ENCODE data around the gene ELOB.

ELOB gene

GRCh38 chr16:2771496-2772402, 5.3 kb downstream of the ELOB start:
- Histone ChIP-seq H3K4me2 (ENCODE audit: insufficient read depth, low read length, poor library complexity, severe bottlenecking) (no peak overlapping the region), H4K8ac (ENCODE audit: low read depth, low read length) (no peak overlapping the region), H3K23ac (ENCODE audit: low read depth, low read length, poor library complexity) (peak overlapping the region; percentile 11), H2AK5ac (ENCODE audit: low read depth, low read length) (no peak overlapping the region), H2BK12ac (ENCODE audit: low read length) (no peak overlapping the region), H3K4me1 (ENCODE audit: control insufficient read depth in 2 of 2, insufficient read depth in 1 of 2, low read depth in 1 of 2, low read length in 2 of 2) (peaks cover 5 to 6% of the 10 kb centered on the region in 2 donors), H3K9ac (ENCODE audit: low read depth, low read length, poor library complexity) (peak overlapping the region; percentile 50), H4K91ac (ENCODE audit: low read depth, low read length, poor library complexity) (no peak overlapping the region), H3K27ac (replicated peaks; ENCODE audit: low read length) (no peak overlapping the region), H2BK15ac (ENCODE audit: low read length) (no peak overlapping the region), H3K79me1 (ENCODE audit: low read depth, low read length) (peaks cover 28% of the 10 kb centered on the region), H2AFZ (ENCODE audit: low read length) (no peak overlapping the region), H3K14ac (ENCODE audit: low read length) (no peak overlapping the region), H3K18ac (ENCODE audit: low read length) (no peak overlapping the region), H3K4ac (ENCODE audit: low read length) (no peak overlapping the region), H2BK120ac (ENCODE audit: low read depth, low read length) (no peak overlapping the region), H2BK5ac (ENCODE audit: low read length) (no peak overlapping the region), H3K36me3 (replicated peaks in 1 of 2; ENCODE audit: control insufficient read depth in 2 of 2, insufficient read depth in 2 of 2, low read length in 2 of 2) (peaks cover 71 to 91% of the 10 kb centered on the region in 2 donors), H3K27me3 (ENCODE audit: control insufficient read depth in 3 of 3, insufficient read depth in 3 of 3, low read depth in 1 of 3, low read length in 3 of 3) (no peaks in the 10 kb centered on the region), H3K9me3 (replicated peaks in 1 of 2; ENCODE audit: control insufficient read depth in 2 of 2, insufficient read depth in 1 of 2, low read depth in 1 of 2, low read length in 2 of 2) (peaks cover 0 to 2% of the 10 kb centered on the region in 2 donors), H3K4me3 (ENCODE audit: low read length in 2 of 2) (no peak overlapping the region)
- WGBS, 2 donors (ENCODE audit: extremely low coverage in 2 of 2, insufficient read length in 2 of 2, insufficient replicate concordance in 1 of 2) = no CpG with 5 or more reads among the region's 18 CpGs
- no peak for DNase-seq (ENCODE audit: low spot score)

DNA sequence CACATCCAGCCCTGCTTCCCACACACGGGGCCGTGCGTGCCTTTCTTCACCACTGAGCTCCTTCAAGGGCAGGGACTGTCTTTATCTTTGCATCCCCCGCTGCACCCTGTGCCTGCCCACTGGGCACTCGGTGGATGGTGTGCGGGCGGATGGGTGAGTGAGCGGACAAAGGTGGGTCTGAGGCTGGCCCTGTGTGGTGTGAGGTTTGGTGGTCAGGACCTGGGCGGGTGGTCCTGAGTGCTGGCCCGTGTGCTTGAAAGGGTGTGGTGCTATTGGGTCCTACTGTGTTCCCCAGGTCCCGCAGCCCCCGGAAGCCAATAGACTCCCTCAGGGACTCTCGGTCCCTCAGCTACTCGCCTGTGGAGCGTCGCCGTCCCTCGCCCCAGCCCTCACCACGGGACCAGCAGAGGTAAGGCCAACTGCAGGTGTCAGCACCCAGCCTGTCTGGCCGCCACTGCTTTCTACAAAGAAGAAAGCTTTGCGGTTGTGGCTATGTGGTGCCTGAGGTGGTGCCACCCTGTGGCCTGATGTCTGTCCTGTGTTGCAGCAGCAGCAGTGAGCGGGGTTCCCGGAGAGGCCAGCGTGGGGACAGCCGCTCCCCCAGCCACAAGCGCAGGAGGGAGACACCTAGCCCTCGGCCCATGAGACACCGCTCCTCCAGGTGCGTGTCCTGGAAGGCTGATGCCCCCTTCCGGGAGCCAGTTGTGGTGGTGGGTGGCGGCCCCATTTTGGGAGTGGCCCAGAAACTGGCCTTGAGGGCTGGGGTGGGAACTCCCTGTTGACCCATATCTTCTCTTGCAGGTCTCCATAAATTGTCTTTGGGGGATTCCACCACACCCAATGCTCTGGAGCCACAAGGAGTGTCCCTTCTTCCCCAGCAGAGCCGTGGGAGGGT, 6.8 kb downstream of the ELOB start:
- no peak overlapping the region for H2BK120ac ChIP-seq (ENCODE audit: low read depth, low read length)
- H3K79me1 ChIP-seq (ENCODE audit: low read depth, low read length) = peaks cover 35% of the 10 kb centered on the region
- no peak for DNase-seq (ENCODE audit: low spot score)
- H2AK5ac ChIP-seq (ENCODE audit: low read depth, low read length) = no peak overlapping the region
- no peak overlapping the region for H3K4ac ChIP-seq (ENCODE audit: low read length)
- H4K91ac ChIP-seq (ENCODE audit: low read depth, low read length, poor library complexity) = no peak overlapping the region
- H3K27ac ChIP-seq (replicated peaks; ENCODE audit: low read length) = no peak overlapping the region
- no peak overlapping the region for H3K9ac ChIP-seq (ENCODE audit: low read depth, low read length, poor library complexity)
- no peak overlapping the region for H2AFZ ChIP-seq (ENCODE audit: low read length)
- no peaks in the 10 kb centered on the region for H3K27me3 ChIP-seq (ENCODE audit: control insufficient read depth in 3 of 3, insufficient read depth in 3 of 3, low read depth in 1 of 3, low read length in 3 of 3)
- no peak overlapping the region for H2BK12ac ChIP-seq (ENCODE audit: low read length)
- no peak overlapping the region for H3K14ac ChIP-seq (ENCODE audit: low read length)
- peak overlapping the region; percentile 60 for H3K23ac ChIP-seq (ENCODE audit: low read depth, low read length, poor library complexity)
- no CpG with 5 or more reads among the region's 32 CpGs for WGBS, 2 donors (ENCODE audit: extremely low coverage in 2 of 2, insufficient read length in 2 of 2, insufficient replicate concordance in 1 of 2)
- H3K4me2 ChIP-seq (ENCODE audit: insufficient read depth, low read length, poor library complexity, severe bottlenecking) = no peak overlapping the region
- H3K36me3 ChIP-seq (replicated peaks in 1 of 2; ENCODE audit: control insufficient read depth in 2 of 2, insufficient read depth in 2 of 2, low read length in 2 of 2) = peaks cover 84 to 99% of the 10 kb centered on the region in 2 donors
- H2BK5ac ChIP-seq (ENCODE audit: low read length) = no peak overlapping the region
- H2BK15ac ChIP-seq (ENCODE audit: low read length) = no peak overlapping the region
- no peak overlapping the region for H3K18ac ChIP-seq (ENCODE audit: low read length)
- H3K4me1 ChIP-seq (ENCODE audit: control insufficient read depth in 2 of 2, insufficient read depth in 1 of 2, low read depth in 1 of 2, low read length in 2 of 2) = no peaks in the 10 kb centered on the region
- H3K9me3 ChIP-seq (replicated peaks in 1 of 2; ENCODE audit: control insufficient read depth in 2 of 2, insufficient read depth in 1 of 2, low read depth in 1 of 2, low read length in 2 of 2) = peaks cover 3 to 6% of the 10 kb centered on the region in 2 donors
- no peak overlapping the region for H3K4me3 ChIP-seq (ENCODE audit: low read length in 2 of 2)
- no peak overlapping the region for H4K8ac ChIP-seq (ENCODE audit: low read depth, low read length)

- Histone ChIP-seq H3K9me3 (replicated peaks in 1 of 2; ENCODE audit: control insufficient read depth in 2 of 2, insufficient read depth in 1 of 2, low read depth in 1 of 2, low read length in 2 of 2) (peaks cover 9% of the 10 kb centered on the region in 2 donors), H2BK5ac (ENCODE audit: low read length) (no peak overlapping the region), H2BK120ac (ENCODE audit: low read depth, low read length) (no peak overlapping the region), H3K4me2 (ENCODE audit: insufficient read depth, low read length, poor library complexity, severe bottlenecking) (no peak overlapping the region), H2AFZ (ENCODE audit: low read length) (no peak overlapping the region), H3K4me3 (ENCODE audit: low read length in 2 of 2) (no peak overlapping the region), H4K91ac (ENCODE audit: low read depth, low read length, poor library complexity) (no peak overlapping the region), H3K23ac (ENCODE audit: low read depth, low read length, poor library complexity) (peak overlapping the region; percentile 60), H4K8ac (ENCODE audit: low read depth, low read length) (no peak overlapping the region), H3K79me1 (ENCODE audit: low read depth, low read length) (peaks cover 35% of the 10 kb centered on the region), H3K14ac (ENCODE audit: low read length) (no peak overlapping the region), H3K18ac (ENCODE audit: low read length) (no peak overlapping the region), H3K27me3 (ENCODE audit: control insufficient read depth in 3 of 3, insufficient read depth in 3 of 3, low read depth in 1 of 3, low read length in 3 of 3) (no peaks in the 10 kb centered on the region), H2BK15ac (ENCODE audit: low read length) (no peak overlapping the region), H2AK5ac (ENCODE audit: low read depth, low read length) (no peak overlapping the region), H3K4me1 (ENCODE audit: control insufficient read depth in 2 of 2, insufficient read depth in 1 of 2, low read depth in 1 of 2, low read length in 2 of 2) (no peaks in the 10 kb centered on the region), H3K36me3 (replicated peaks in 1 of 2; ENCODE audit: control insufficient read depth in 2 of 2, insufficient read depth in 2 of 2, low read length in 2 of 2) (peaks cover 85 to 99% of the 10 kb centered on the region in 2 donors), H3K27ac (replicated peaks; ENCODE audit: low read length) (no peak overlapping the region), H2BK12ac (ENCODE audit: low read length) (no peak overlapping the region), H3K4ac (ENCODE audit: low read length) (no peak overlapping the region), H3K9ac (ENCODE audit: low read depth, low read length, poor library complexity) (no peak overlapping the region)
- no CpG with 5 or more reads among the region's 14 CpGs for WGBS, 2 donors (ENCODE audit: extremely low coverage in 2 of 2, insufficient read length in 2 of 2, insufficient replicate concordance in 1 of 2)
- DNase-seq (ENCODE audit: low spot score) = no peak
These were observed 7.4 kb downstream of the ELOB start for GRCh38 chr16:2769675-2770056.

DNA sequence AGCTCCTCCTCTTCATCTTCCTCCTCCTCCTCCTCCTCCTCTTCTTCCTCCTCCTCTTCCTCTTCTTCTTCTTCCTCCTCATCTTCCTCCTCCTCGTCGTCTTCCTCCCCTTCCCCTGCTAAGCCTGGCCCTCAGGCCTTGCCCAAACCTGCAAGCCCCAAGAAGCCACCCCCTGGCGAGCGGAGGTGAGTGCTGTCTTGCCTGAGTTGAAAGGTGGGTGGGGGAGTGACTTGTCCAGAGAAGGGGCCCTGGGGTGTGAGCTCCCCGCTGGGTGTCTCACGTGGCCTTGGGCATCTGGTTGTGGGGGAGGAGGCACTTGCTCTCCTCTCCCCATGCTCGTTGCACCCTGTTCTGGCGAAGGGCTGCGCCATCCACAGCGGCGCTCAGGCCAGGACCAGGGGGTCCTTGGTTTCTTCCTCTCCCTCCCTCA, 8.0 kb downstream of the ELOB start:
- H3K14ac ChIP-seq (ENCODE audit: low read length) = no peak overlapping the region
- no peaks in the 10 kb centered on the region for H3K27me3 ChIP-seq (ENCODE audit: control insufficient read depth in 3 of 3, insufficient read depth in 3 of 3, low read depth in 1 of 3, low read length in 3 of 3)
- no peak for DNase-seq (ENCODE audit: low spot score)
- H3K79me1 ChIP-seq (ENCODE audit: low read depth, low read length) = peaks cover 35% of the 10 kb centered on the region
- no peak overlapping the region for H2AFZ ChIP-seq (ENCODE audit: low read length)
- no peak overlapping the region for H2BK15ac ChIP-seq (ENCODE audit: low read length)
- no peak overlapping the region for H4K91ac ChIP-seq (ENCODE audit: low read depth, low read length, poor library complexity)
- H3K4me1 ChIP-seq (ENCODE audit: control insufficient read depth in 2 of 2, insufficient read depth in 1 of 2, low read depth in 1 of 2, low read length in 2 of 2) = no peaks in the 10 kb centered on the region
- peaks cover 86 to 99% of the 10 kb centered on the region in 2 donors for H3K36me3 ChIP-seq (replicated peaks in 1 of 2; ENCODE audit: control insufficient read depth in 2 of 2, insufficient read depth in 2 of 2, low read length in 2 of 2)
- H2BK12ac ChIP-seq (ENCODE audit: low read length) = no peak overlapping the region
- no peak overlapping the region for H3K4ac ChIP-seq (ENCODE audit: low read length)
- H4K8ac ChIP-seq (ENCODE audit: low read depth, low read length) = no peak overlapping the region
- H3K18ac ChIP-seq (ENCODE audit: low read length) = no peak overlapping the region
- no peak overlapping the region for H3K23ac ChIP-seq (ENCODE audit: low read depth, low read length, poor library complexity)
- no peak overlapping the region for H3K27ac ChIP-seq (replicated peaks; ENCODE audit: low read length)
- no CpG with 5 or more reads among the region's 11 CpGs for WGBS, 2 donors (ENCODE audit: extremely low coverage in 2 of 2, insufficient read length in 2 of 2, insufficient replicate concordance in 1 of 2)
- no peak overlapping the region for H2BK5ac ChIP-seq (ENCODE audit: low read length)
- no peak overlapping the region for H3K4me3 ChIP-seq (ENCODE audit: low read length in 2 of 2)
- no peak overlapping the region for H2BK120ac ChIP-seq (ENCODE audit: low read depth, low read length)
- no peak overlapping the region for H3K9ac ChIP-seq (ENCODE audit: low read depth, low read length, poor library complexity)
- no peak overlapping the region for H2AK5ac ChIP-seq (ENCODE audit: low read depth, low read length)
- H3K9me3 ChIP-seq (replicated peaks in 1 of 2; ENCODE audit: control insufficient read depth in 2 of 2, insufficient read depth in 1 of 2, low read depth in 1 of 2, low read length in 2 of 2) = peaks cover 9 to 15% of the 10 kb centered on the region in 2 donors
- H3K4me2 ChIP-seq (ENCODE audit: insufficient read depth, low read length, poor library complexity, severe bottlenecking) = no peak overlapping the region
